Occipital lobe (tissue), 2 donors: ENCODE data around the gene PLN. TPM values are rescaled to one million over a fixed set of nuclear protein-coding genes. Genes with fewer than 3 reads are reported as not detected.

Experiments
- DNase-seq: peaks from one replicate; lab custom pipeline; 2025; lab: John Stamatoyannopoulos, UW
- total RNA-seq: library from RNA; depleted of rRNA; stranded (reverse); fragments of >200 nt; gene quantifications from one replicate; pipeline ENCODE4 v1.2.3, GENCODE V29; 2014

Gene PLN
- total RNA-seq, 1 donor from 2014 or later, result 0.47 TPM

DNA sequence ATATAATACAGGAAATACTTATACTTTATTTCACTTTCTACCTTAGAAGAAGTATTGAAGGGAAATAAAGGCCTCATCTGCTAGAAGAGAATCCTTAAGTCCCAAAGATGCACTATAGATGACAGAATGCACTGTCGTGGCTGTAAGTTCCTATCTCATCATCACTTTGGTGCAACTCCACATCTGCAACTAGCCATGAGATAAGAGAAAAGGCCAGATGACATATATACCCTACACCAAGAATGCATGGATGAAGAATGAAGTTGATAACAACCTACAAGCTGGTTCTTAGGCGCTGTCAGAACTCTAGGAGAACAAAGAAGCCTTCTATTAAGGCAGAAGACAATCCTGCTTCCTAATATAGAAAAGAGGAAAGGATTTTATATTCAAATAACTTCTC is 11.6 kb upstream of the PLN start:
- DNase-seq, result no peak

DNA sequence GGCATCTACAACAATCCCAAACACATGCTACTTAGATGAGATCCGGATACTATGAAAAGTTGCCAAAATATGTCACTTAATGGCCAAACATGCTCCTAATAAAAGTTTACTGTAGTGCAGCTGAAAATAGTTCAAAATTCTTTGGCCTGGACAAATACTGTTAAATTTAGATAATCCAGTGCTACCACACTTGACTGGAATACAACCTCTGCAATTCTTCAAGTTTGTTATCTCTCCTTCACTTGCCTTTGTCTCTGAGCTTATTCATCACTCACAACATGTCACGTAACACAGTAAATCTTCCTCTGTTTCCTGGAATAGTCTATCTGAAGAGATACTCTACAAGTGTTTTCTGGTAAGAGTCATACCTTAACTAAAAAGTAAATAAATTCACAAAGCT is 10.5 kb upstream of the PLN start:
- DNase-seq, result no peak

DNA sequence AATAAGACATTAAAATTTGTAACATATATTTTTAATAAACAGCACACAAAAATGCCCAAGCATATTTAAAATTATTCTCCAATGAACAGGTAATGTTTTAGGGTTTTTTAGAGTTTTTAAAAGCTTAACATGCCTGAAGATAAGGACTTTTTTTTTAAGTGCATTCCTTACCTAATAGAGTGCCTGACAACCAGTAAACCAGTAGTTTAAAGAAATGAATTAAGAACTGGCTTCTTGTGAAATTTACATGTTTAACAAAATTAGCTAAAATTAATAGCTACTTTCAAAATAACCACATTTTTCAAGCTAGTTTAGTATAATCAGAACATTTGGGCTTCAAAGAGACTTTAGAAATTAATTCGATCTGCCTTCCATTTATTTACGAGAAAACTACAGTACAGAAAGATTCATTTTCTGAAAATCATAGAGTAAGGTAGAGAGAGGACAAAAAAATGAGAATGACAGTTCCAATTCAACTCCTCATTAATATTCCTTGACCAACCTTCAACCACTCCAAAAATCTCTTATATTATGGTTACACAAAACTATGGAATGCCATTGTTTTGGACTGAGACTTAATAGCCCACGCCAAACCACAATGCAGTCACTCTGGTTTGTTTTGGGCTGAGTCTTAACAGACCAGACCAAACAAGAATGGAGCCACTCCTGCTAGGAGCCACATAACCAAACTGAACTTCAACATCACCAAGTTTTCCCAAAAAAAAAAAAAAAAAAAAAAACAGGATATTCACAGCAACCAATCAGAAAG is 5.7 kb upstream of the PLN start:
- DNase-seq, result no peak

DNA sequence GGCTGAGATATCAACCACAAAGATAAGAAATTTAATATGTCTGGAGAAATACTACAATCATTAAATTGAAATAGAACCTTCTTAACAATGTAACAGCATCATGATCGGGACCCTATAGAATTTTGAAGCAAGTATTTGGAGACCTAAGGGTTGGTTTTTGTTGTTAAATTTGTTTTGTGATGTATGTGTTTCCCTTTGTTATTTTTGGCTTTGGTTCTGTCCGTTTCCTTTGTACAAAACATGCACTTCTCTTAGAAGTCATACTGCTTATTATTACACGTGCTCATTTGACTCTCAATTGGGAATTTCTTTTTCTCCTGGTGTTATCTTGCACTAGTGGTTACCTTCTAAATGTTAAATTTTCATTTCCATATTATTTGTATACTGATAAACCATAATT is 4.0 kb upstream of the PLN start:
- DNase-seq, result no peak

DNA sequence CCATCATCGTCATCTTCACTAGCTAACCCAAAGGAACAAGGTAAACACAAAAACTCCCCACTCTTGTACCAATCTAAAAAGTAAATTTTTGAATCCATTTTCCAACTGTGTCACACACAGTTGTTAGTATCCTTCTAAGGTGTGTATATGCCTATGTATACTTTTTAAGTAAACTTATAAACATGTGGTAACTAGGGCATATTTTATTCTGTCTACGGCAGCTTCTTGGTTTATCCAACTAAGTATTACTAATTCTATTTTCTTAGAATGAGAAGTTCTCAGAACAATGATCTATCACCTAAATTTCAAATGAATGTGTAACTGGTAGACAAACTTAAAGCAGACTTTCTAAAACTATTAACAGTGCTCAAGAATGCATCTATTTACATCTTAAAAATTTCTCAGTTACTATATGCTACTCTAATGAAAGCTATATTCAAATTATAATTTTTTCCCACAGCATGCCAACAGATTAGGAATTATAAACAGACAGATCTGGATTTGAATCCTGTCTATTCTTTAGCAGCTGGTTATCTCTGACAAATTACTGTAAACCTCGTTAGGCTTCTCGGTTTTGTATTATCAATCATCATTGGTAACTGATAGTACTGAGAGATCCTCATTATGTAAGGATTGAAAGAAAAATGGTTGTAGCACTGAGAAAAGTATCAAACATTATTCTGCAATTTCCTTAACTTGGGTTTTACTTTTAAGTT is 1.8 kb upstream of the PLN start:
- no peak for DNase-seq

DNA sequence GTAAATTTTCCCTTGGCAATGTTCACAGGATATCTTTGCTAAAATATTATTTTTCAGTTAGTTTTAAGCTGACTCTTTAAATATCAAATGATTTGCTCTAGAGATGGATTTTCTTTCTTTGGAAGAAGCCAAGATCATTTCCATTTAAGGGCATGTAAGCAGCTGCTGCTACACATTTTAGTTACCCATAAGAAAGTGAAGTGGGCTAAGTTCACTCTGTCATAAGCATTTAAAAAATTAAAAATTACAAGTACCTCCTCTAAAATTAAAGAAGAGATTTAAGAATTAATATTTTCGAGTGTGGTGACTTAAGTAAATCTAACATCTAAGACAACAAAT is 1.2 kb upstream of the PLN start:
- no peak for DNase-seq

DNA sequence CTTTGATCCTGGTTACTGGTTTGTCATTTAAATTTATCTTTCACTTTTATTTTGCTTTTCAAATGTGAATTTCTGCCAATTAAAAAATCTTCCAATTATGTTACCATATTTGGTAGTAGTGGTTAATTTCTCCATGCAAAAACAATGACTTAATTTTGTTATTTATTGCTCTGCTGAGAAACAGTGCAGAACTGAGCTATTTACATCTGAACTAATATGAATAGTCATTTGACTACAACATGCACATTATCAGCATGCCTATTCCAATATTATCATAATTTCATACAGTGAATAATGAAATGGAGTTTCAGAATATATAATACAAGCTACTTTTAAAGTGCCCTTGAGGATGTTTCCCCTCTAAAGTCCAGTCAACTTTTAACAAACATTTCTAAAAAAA is 517 bp downstream of the PLN start:
- DNase-seq, result no peak

DNA sequence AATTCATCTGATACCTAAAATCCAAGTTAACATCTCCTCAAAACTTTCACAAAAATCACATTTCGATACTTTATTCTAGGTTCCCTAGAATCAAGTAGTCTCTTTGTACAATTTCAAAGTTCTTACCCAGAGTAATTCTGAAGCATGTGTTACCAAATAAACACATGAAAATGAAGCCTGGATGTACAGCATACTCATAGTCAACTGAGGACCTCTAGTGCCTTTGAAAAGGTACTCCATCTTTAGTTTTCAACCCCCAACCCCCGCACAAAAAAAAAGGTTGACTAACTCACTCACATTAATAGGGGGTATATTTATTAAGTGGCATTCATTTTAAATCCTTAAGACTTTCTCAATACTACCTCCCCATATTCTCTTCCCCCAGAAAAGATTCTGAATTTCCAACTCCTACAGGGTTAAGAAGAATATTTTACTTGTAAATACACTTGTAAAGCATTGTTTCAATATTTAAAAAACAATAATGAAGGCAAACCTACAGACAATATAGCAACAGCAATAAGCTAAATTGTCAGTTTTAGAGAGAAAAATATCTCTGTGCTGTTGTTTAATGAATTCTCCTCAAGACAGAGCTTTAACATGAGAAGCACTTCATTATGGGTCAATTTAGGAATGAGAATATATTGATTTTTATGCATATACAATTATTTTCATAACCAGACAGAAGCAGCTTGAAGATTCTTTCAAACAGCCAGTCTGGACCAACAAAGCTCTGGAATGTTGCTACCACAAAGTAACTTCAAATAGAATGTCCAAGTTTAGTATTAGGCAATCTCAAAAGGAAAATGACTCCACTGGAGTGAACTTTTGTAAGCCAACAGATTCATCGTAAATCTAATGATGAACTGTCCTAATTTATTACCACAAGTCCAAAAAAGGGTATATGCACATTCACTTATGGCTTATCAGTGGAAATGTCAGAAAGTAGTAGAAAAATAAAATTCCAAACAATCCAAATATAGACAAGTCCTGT is 3.3 kb downstream of the PLN start:
- DNase-seq, result no peak

DNA sequence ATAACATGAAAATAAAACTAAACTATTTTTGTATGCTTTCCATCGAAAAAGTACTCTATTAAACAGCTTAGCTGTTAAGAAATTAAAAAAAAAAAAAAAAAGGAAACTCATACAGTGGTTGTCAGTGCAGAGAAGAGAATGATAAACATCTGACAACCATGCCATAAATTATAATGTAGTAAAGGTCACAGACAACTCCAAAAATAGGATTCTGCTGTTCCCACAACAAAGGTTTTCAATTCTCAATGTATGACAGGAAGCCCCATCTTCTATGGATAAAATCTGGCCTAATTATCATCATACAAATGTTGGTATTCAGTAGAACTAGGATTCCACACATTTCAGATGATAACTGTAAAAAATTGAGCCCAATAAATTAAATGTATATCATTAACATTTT is 5.0 kb downstream of the PLN start:
- no peak for DNase-seq

DNA sequence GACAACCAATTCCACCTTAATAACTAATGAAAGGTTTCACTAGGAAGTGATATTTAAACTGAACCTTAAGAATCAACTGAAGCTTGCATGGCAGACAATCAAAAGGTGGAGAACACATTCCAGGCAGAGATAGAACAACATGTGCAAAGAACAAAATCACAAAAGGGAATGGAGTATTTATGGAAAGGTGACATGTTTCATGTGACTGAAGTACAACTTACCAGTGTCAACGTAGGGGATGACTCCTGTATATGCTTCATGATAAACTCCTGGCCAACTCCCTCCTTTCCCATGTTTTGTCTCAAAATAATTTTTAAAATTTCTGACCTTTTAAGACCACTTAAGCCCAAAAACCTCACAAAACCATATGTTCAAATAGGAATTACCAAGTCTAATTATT is 6.6 kb downstream of the PLN start:
- DNase-seq, result no peak

DNA sequence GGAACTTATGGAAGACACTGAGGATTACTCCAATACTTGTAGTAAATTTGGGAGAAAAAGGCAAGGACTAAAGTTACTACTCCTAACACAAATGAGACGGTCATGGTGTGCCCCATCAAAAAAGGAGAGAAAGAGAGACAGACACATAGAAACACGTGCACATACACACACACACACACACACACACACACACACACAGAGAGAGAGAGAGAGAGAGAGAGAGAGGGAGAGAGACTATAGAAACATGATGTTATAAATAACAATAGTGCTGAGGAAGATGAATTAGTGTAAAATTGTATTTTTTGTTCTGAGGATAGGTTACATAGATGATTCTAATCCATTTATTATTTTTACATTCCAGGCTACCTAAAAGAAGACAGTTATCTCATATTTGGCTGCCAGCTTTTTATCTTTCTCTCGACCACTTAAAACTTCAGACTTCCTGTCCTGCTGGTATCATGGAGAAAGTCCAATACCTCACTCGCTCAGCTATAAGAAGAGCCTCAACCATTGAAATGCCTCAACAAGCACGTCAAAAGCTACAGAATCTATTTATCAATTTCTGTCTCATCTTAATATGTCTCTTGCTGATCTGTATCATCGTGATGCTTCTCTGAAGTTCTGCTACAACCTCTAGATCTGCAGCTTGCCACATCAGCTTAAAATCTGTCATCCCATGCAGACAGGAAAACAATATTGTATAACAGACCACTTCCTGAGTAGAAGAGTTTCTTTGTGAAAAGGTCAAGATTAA is 10.5 kb downstream of the PLN start:
- no peak for DNase-seq

DNA sequence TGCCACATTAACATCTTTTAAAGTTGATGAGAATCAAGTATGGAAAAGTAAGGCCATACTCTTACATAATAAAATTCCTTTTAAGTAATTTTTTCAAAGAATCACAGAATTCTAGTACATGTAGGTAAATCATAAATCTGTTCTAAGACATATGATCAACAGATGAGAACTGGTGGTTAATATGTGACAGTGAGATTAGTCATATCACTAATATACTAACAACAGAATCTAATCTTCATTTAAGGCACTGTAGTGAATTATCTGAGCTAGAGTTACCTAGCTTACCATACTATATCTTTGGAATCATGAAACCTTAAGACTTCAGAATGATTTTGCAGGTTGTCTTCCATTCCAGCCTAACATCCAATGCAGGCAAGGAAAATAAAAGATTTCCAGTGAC is 11.6 kb downstream of the PLN start:
- no peak for DNase-seq

DNA sequence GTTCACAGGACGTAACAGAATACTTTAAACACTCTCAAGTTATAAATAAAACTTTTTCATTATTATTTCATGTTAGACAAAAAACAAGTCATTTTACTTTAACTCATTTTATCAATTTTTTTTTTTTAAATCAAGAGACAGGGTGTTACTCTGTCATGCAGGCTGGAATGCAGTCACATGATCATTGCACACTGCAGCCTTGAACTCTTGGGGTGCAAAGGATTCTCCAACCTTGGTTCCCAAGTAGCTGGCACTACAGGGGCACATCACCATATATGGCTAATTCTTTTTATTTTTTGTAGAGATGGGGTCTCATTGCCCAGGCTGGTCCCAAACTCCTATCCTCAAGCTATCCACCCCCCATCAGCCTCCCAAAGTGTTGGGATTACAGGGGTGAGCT is 14.2 kb downstream of the PLN start:
- no peak for DNase-seq

DNA sequence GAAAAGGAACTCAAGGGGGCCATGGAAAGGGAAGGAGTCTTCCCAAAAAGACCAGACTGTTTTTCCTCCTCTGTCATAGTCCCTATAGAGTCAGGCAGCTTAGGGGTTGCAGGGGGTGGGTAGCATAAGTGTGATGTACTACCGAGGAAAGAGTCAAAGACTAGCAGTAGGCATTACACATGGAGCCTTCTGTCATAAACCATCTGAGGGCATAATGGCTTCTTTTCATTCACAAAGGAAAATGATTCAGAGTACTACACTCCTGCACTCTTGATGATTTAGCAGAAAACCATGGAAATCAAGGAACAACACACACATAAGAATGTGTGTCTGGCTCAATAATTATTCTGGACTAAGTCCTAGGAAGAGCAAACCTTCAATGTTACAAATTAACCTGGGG is 14.9 kb downstream of the PLN start:
- DNase-seq, result no peak

DNA sequence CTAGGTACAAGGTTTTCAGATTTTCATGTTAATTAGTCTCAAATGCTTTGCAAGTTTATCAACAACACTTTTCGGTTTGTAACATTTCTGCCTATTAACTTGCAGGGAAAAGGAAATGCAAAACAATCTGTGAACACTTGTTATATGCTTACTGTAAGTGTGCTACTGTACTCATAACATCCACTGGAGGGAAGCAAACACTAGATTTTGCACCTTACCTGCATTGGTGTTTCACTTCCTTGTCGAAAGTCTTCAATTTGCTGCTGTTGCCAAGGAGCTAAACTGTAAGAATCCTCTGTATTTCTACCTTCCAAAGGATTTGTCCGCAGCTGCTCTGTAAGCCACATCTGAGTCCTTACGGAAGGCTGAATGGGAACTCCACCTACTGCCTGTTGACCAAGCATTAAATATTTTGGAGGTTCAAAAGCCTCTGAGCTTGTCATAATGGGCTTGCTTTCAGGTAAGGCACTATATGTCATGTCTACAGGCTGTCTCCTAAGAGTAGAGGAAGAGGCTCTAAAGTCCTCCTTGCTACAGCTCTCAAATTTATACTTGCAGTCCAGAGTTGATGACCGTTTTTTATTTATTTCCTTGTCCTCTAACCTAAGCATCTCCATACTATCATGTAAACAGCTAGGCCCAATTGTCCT is 17.3 kb downstream of the PLN start:
- DNase-seq, result no peak

DNA sequence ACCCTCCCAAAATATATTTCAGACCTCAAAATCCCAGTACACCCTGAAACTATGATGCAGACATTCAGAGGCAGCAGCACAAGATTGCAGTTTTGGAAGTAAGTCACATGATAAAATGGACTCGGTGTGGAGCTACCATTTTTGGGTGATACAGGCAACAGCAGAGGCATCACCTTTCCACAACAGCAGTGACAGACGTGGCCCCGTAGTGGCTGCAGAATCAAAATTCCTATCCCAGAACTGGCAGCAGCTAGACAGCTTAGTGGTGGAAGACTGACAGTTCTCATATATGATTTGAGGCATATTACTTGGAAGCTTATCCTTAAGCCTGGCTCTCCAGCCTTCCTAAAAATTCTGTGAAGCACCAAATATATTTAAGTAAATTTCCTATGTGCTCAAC is 19.9 kb downstream of the PLN start:
- no peak for DNase-seq

DNA sequence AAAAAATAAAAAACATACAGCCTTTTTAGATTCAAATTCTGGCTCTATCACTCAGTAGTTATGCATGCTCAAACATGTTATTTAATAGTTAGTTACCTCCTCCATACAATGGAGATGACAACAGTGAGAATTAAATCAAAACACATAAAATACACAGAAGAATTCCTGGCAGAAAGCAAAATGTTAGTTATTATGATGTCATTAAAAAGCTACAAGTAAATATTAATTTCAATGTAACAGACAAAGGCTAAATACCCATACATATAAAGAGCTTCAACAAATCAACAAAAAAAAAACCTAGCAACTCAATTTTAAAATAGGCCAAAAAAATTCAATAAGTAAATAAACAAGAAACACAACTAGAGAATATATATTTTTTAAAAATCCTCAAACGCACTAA is 21.4 kb downstream of the PLN start:
- DNase-seq, result no peak

DNA sequence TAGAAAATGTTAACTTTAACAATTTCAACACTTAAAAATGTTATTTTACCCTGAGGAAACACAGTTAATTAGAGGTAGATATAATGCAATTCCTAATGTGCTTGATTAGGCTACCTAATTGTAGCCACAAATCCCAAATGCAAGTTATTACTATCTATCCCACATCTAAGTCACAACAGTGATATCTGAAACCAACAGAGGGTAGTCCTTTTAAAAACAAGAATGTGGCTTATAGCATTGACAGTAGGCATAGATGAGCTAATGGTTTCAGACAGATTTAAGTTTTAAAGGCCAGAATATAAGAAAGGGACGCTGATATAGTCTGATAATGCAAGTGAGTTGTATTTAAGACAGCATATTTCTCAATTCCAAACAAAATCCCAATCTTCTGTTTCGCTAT is 23.0 kb downstream of the PLN start:
- no peak for DNase-seq

DNA sequence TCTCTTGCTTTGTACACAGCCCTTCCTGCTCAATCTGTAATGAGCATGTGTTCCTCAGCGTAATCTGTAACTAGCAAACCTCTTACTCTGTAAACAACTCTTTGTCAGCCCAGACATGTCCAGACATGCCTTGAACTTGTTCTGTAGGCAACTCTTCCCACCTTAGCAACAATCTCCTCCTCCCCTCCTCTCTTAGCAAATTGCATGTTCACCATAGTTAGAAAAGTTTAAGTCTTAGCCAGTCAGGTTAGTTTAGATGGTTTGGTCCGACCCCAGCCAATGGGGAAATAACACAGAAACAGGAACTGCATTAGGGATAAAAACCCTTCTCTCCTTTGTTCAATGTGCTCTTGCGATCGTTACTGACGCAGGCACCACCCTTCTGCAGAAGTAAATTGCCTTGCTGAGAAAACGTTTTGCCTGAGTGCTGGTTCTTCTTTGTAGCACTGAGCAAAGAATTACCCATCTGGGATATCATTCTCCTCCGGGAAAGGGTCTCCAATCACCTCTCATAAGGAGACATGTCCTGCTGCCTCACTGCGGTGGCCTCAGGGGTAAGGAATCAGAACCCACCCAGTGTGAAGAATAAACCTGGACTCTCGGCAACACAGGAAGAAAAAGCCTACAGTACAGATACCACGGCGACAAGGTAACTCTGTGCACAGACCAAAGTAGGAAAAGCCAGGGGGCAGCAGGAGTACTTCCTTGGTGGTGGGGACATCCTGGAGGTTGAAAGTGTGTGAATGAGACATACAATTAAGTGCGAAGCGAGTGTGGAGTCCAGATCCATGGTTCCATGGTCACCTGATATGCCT is 26.2 kb downstream of the PLN start:
- DNase-seq, result no peak

DNA sequence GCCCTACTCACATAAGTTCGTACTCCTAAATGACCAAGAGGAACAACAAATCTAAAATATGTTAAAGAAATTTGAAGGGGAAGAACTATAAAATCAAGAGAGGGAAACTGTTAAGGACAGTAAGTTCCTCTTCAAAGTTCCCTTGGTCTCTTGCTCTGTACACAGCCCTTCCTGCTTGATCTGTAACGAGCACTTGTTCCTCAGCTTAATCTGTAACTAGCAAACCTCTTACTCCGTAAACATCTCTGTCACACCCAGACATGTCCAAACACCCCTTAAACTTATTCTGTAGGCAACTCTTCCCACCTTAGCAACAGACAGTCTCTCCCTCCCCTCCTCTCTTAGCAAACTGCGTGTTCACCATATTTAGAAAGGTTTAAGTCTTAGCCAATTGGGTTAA is 29.9 kb downstream of the PLN start:
- no peak for DNase-seq
